GM18505 (cell line): Measurements from ENCODE around the gene PADI3.

ENCODE experiments used
- ATAC-seq: cut with Tn5 transposase; IDR thresholded peaks from one replicate; pipeline ENCODE4 v1.9.1; 2021; ENCODE audit not compliant: unreplicated experiment
- POLR2A ChIP-seq: IDR thresholded peaks from 4 replicates; pipeline ENCODE4 v1.6.1; 2011; ENCODE audit warnings: borderline replicate concordance; ENCODE audit not compliant: insufficient read depth, insufficient read length; ENCODE audit errors: extremely low read depth

The PADI3 gene

DNA sequence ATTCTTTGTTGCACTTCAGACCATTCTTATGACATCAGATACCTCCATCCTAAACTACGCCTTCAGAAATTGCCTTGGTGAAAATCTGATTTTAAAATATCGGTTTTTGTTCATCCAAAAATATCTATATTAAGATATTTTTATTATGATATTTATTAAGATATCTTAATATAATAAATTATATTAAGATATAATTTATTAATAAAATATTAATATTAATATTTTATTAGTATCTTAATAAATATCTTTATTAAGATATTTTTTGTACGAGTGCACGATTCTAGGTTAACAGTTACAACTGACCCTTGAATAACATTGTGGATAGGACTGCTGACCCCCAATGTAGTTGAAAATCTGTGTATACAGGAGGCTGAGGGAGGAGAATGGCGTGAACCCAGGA lies 80.0 kb downstream of the PADI3 start:
- no peak for TF ChIP-seq POLR2A
- no peak for ATAC-seq

DNA sequence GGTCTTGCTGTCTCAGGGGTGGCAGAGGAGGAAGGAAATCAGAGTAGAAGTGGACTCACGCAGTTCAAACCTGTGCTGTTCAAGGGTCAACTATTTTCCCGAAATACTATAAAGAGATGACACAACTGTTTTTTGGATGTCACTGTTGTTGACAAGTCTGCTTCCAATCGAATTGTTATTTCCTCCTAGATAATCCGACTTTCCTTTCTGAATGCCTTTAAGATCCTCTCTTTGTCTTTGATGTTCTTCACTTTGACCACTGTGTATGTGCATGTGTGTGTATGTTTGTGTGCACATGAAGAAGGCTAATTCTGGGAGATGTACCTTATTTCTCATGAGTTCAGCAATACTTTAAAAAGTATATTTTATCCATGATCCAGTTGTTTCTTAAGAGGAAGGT lies 80.7 kb downstream of the PADI3 start:
- no peak for ATAC-seq
- no peak for TF ChIP-seq POLR2A

DNA sequence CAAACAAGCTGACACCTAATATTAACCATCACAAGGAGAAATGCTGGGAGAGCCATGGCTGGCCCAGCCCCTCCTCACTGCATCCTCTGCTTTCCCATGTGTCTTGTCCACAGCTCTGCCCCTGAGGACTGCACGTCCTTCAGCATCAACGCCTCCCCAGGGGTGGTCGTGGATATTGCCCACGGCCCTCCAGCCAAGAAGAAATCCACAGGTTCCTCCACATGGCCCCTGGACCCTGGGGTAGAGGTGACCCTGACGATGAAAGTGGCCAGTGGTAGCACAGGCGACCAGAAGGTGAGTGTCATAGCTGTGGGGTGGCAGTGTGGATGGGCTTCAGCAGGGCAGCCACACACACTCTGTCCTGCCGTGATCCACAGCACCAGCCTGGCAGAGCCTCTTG lies 82.0 kb downstream of the PADI3 start:
- no peak for ATAC-seq

DNA sequence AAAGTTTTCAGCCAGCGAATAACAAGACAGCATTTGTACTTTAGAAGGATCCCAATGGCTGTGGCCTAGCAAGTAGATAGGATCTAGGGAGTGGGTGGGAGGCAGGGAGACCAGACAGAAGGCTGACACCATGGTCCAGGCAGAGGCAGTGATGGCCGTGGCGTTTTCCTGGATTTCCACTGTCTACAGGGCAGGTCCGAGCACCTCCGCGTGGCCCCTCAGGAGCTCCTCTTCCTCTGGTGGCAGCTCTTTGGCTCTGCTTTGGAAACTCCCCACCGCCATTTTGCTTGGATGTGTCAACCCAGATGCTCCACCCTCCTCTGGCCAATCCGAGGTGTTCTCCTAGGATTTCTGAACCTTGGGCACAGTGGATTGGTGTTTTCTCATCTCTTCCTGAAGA lies 84.2 kb downstream of the PADI3 start:
- no peak for TF ChIP-seq POLR2A
- no peak for ATAC-seq

More for the DNA sequence above, 82.0 kb downstream of the PADI3 start:
- TF ChIP-seq POLR2A, result no peak
